Left cardiac atrium (tissue), 4 donors: Measurements from ENCODE around the gene F11. TPM values are rescaled to one million over a fixed set of nuclear protein-coding genes. Genes with fewer than 3 reads are reported as not detected.
"Not testable (repeated sequence)": the region's sequence is repeated elsewhere in the genome, so short reads cannot be mapped to it uniquely, and the experiment has no call there.

Experiments used
- ATAC-seq, 2 donors: fragments of 200-7000 bp; cut with Tn5 transposase; one replicate each; pipeline ENCODE4 v1.9.1; 2020; ENCODE audit warnings: mild to moderate bottlenecking in 2 of 2, moderate library complexity in 2 of 2
- DNase-seq: peaks from one replicate; pipeline ENCODE4 v3.0.0-alpha.2; 2020
- intact Hi-C, 2 donors: fragments of 100-400 bp; cut with DNase I; formaldehyde crosslinking; loops; one replicate each; pipeline versions ENCODE4 v1.14.1 to v1.15.1; 2022 to 2023
- long read RNA-seq: library from polyadenylated mRNA; unstranded; transcript quantifications from one replicate; pipeline ENCODE4 v2.0.0, GENCODE V29; 2021
- total RNA-seq, 2 donors: library from RNA; stranded (reverse); fragmentation: NEBNext Ultra II Directional; extraction: Animal tissue kit (Norgen Biotek cat#: 25700); gene quantifications; one replicate each; pipeline ENCODE4 v1.2.1, GENCODE V29; 2021
- donor health status: DM: no; HTN: yes; CAD: no.
- donor health status: DM: no; HTN: yes; CAD: no; lungs with severe emphysema.
- donor health status: DM: yes; HTN: yes; CAD: no.
- donor health status: Dilated cardiomyopathy.

The F11 gene
- total RNA-seq = not detected
- long read RNA-seq = 0 reads

DNA sequence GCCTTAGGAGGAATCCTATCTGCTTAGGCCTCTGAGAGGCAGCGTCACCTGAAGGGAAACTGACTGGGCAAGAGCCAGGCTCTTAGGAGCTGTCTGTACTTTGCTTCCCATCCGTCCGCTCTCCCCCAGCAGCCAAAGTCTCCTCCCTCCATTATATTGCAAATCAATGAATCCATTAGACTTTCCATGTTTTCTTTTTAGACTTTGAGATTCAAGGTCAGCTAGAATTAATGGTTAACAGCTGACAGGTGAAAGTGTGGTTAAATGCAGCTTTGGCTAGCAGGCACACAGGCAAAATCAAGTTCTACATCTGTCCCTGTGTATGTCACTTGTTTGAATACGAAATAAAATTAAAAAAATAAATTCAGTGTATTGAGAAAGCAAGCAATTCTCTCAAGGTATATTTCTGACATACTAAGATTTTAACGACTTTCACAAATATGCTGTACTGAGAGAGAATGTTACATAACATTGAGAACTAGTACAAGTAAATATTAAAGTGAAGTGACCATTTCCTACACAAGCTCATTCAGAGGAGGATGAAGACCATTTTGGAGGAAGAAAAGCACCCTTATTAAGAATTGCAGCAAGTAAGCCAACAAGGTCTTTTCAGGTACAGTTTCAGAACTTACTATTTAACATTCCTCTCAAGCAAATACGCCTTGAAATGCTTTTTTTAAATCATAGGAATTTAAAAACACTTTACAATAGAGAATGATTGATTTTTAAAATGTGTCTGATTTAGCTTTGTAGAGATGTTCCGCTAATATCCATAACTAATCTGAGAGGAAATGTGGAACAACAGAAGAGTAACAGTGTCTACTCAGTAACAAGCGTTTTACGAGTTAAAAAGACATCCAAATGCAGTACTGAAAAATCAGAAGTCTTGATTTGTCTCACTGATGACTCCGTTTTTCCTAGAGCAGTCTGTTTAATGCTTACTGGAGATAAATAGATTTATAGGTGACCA is at the start of gene F11:
TSS of gene F11 (plus strand) at position 507 of the 970 bp plus-strand sequence. CDS start 948 bp downstream, outside the sequence.
- intact Hi-C loops = no loop called here
- no peak for DNase-seq

DNA sequence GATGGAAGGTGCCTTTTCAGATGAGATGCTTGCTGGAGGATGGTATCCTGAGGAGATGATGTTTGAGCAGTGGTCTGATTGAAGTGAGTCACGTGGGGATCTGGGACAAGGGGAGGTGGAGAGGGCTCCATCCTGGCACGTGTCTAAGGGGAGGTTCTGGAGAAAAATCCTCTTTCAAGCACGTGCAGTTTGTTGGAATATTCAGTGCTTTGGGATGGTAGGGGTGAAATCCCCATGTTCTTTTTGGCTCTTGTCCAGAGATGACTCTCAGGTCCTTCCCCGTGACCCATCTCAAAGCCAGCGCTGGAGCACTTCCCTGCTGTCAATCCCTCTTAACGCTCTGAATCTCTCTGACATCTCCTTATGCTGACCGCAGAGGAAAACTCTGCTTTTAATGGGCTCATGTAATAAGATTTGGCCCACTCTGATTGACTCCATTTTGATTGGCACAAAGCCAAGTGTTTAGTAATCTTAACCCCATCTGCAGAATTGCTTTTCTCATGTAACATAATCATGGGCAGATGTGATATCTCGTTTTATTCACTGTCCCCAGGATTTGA is 49.4 kb upstream of the F11 start:
- DNase-seq = no peak
- intact Hi-C loops = no loop called here
- no peak for ATAC-seq

More for the DNA sequence above, at the start of gene F11:
- ATAC-seq = no peak

DNA sequence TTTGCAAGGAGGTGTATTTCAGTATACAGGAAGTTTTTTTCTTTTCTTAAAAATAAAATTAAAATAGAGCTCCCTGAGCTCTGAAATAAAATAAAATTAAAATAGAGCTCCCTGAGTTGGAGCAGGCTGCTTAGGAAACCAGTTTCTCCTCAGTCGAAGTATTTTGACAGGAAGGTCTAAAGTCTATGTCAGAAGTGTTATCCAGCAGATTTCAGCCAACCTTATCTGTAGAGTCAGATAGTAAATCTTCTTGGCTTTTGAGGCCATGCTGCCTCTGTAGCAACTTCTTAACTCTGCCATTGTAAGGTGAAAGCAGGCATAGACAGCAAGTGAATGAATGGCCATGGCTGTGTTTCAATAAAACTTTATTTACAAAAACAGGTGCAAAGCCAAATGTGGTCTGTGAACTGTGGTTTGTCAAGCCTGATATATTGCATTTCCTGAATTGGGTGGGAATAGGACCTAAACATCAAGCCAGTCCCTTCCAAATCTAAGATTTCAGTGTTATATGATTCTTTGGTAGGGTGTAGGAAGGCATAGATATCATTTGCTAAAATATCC is 48.2 kb upstream of the F11 start:
- ATAC-seq (no peak), DNase-seq (no peak)
- intact Hi-C loops = no loop called here

DNA sequence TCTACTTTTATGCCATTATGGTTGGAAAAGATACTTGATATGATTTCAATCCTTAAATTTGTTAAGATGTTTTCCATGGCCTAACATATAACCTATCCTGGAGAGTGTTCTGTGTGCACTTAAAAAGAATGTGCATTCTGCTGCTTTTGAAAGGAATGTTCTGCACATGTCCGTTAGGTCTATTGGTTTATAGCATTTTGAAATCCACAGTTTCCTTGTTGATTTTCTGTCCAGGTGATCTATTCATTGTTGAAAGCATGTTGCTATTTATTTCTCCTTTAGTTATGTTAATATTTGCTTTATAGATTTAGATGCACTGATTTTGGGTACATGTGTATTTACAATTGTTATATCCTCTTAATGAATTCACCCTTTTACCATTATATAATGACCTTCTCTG is 44.4 kb upstream of the F11 start:
- ATAC-seq = no peak
- intact Hi-C loops = no loop called here

DNA sequence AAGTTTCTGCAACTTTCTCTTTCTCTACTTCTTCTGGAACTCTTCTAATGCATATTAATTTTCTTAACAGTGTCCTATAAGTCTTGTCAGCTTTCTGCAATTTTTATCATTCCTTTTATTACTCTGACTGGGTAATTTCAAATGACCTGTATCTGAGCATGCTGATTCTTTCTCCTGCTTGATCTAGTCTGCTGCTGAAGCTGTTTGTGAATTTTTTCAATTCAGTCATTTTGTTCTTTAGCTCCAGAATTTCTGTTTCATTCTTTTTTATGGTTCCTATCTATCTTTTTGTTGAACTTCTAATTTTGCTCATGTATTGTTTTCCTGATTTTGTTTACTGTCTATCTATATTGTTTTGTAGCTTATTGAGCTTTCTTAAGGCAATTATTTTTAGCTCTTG is 40.1 kb upstream of the F11 start:
- intact Hi-C loops = no loop called here
- DNase-seq (no peak), ATAC-seq (no peak)

More for the DNA sequence above, 44.4 kb upstream of the F11 start:
- no peak for DNase-seq

DNA sequence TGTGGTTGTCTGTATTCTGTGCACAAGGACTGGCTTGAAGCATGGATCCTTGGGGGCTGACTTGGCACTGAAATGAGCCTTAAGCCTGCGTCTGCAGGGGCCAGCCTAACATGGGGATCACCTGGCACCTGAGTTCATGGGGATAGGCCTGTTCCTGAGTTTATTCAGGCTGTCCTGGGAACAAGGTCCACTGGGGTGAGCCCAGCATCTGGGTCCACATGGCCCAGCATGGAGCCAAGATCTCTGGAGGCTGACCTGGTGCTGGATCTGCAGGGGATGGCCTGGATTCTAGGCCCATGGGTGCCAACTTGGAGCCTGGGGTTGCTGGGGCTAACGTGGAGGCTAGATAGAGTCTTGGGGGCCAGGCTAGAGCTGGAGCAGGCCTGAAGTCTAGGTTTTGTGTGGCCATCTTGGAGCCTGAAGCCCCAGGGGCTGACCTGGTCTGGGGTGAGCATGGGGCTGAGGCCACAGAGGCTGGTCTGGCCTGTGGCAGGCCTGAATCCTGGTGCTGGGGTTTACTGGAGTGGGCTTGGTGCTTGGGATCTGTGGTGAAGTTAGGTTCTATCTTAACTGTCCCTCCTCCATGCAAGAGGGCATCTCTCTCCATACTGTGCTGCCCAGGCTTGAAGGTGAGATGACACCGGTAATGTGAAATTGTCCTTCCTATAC is 39.3 kb upstream of the F11 start:
- intact Hi-C loops = no loop called here
- ATAC-seq (no peak), DNase-seq (no peak)

DNA sequence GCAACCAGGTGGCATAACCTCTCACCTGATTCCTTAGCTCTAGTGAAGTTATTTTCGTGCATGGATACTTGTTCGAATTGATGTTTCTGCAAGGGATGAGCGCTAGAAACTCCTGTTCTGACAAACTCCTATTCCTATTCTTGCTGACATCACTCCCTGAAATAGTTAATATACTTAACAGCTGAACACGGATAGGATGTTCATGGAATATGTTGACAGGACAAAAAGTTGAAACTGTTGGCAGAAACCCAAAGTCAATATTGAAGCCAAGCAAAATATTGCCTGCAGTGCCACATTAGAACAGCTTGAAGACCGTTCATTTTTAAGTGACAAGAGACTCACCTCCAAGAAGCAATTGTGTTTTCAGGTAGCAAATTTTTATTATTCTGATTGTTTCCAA is 38.8 kb upstream of the F11 start, which contains the start of gene KLKB1:
TSS of gene KLKB1 (plus strand) at position 287 of the 400 bp plus-strand sequence. CDS start 689 bp downstream, outside the sequence.
- DNase-seq (no peak), ATAC-seq (no peak)
- intact Hi-C loops = no loop called here

DNA sequence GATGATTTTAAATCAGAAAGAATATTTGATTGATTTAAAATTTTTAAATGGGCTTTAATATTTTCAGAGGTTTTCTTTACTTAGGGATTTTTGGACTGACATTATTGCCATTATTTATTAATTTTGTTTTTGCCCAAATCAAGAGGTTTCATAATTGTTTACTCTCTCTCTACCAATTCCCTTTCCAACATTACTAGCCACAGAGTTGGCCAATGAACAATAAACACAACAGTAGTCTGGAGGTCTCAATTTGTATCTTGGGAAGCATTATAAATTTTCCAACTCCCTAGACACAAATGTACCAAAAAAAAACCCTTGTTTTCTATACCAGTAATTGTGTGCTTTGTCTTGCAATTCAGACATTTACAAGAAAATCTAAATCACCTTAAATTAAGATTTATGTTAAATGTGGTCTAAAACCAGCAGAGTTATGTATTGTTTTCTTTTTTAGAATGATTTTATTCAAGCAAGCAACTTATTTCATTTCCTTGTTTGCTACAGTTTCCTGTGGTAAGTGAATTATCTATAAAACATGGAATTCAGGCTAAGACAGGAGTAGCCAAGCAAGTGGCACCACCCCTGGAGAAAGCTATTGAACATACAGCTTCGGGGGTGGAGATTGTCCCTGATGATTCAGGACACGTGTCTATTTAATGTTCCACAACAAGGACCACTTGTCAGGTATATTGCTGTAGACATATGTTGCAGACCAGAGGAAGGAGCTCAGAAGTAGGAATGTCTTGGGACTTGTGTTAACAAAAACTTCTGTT is 38.1 kb upstream of the F11 start:
- ATAC-seq (no peak), DNase-seq (no peak)
- intact Hi-C loops = no loop called here

DNA sequence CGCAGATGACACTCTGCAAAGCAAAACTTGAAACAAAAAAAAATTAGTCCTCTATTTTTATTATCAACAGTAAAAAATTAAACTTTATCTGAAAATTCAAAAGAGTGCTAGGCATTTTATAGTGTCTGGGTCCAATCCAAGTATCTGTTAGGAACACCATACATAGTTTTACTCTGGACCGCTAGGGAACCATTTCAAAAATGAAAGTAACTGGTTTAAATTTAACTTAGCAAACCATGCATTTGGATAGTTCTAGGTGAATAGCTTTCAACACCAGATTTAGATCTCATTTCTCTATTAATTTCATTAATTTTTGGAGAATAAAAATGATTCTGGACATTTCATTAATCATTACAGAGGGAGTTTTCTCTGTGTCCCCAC is 37.5 kb upstream of the F11 start:
- DNase-seq (no peak), ATAC-seq (no peak)
- intact Hi-C loops = no loop called here

DNA sequence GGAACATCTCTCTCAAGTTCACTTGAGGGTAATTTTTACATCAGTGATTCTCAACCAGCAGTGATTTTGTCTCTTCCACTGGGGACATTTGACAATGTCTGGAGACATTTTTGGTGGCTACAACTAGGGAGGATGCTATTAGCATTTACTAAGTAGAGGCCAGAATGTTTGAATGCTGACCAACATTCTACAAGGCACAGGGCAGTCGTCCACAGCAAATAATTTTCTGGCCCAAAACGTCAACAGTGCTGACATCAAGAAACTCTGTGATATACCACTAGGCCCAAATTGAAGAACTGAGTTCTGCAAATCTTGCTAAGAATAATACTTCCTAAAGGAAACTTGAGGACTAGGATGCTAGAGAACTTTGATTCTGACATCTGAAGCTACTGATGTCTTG is 31.6 kb upstream of the F11 start:
- ATAC-seq = no peak
- DNase-seq = no peak
- intact Hi-C loops = no loop called here

DNA sequence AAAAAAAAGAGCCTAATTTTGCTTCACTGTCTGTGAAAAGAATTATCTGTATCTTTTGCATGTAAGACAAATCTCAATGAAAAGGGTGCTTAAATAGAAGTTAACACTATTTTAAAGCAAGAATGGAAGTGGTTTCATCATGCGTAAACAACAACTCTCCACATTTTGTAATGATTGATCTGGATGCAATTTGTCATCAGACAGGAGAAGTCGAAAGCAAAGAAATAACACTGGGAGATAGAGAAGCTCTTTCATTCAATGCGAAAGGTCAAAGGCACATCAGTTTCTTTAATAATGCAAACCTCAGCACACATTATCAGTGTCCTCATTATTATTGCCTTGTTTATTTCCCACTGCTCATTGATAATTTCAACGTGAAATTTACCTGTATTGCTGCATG is 29.9 kb upstream of the F11 start:
- intact Hi-C loops = no loop called here
- ATAC-seq (no peak), DNase-seq (no peak)

DNA sequence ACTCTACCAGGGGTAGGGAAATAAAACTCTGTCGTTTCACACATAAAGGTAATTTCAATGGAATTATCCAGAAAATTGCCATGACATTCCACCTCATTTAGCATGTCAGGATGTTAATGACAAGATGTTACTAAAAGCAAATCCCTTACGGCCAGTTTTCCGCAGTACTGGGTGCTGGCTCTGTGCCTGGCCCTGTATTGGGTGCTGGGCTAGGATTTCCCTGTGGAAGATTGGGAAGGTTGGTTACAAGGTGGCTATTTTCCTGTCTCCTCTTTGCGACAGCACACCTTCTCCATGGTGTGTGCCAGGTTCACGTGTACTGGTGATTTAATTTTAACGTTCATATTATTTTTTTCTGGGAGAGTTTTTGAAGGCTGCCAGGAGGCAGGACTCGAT is 25.5 kb upstream of the F11 start:
- intact Hi-C loops = no loop called here
- ATAC-seq (no peak), DNase-seq (no peak)

DNA sequence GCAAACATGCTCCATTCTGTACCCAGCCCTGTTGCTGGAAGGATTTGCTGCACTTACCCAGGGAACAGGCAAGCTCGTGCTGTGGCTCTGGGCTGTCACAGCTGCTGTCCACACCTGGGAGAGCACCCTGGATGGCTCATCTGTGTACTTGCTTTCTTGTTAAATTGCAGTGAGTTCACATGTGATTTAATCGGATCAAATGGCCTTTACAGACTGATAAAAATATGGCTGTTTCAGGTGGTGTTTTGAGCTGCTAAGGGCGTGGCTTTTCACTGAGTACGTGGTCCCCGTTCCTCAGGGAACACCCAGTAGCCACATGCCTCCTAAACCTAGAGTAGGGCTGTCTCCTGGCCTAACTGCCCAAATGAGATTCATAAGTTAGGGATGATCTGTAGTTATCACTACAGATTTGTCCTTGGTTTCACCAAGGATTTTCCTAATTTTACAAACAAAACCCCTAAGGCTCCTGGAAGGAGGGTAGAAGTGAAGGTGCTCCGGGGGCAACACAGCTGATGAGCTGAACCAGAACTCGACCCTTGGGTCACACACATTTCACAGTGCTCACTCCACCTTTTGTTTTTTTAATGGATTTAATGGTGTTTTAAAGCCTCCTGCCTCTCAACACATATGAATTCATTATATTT is 25.0 kb upstream of the F11 start:
- intact Hi-C loops = no loop called here
- no peak for DNase-seq
- no peak for ATAC-seq

DNA sequence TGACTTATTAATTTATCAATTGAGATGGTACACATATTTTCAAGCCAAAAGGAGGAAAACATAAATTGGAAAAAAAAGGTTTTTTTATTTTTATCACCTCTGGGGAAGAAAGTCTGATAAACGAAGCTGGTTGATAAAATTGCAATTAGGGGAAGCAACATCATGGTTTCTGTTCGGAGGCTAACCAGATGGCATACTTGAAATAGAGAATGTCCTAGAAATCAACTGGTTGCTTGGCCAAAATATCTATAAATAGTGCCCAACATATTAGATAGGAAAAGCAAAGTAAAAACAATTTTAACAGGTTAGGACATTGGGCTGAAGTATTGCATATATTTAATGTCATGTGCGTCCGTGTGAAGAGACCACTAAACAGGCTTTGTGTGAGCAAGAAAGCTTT is 24.4 kb upstream of the F11 start:
- no peak for DNase-seq
- intact Hi-C loops = no loop called here
- no peak for ATAC-seq

DNA sequence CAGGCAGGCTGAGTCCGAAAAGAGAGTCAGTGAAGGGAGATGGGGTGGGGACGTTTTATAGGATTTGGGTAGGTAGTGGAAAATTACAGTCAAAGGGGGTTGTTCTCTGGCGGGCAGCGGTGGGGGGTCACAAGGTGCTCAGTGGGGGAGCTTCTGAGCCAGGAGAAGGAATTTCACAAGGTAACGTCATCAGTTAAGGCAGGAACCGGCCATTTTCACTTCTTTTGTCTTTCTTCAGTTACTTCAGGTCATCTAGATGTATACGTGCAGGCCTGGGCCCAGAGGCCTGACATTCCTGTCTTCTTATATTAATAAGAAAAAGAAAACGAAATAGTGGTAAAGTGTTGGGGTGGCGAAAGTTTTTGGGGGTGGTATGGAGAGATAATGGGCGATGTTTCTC is 24.0 kb upstream of the F11 start:
- ATAC-seq, DNase-seq, intact Hi-C loops: not testable (repeated sequence)

DNA sequence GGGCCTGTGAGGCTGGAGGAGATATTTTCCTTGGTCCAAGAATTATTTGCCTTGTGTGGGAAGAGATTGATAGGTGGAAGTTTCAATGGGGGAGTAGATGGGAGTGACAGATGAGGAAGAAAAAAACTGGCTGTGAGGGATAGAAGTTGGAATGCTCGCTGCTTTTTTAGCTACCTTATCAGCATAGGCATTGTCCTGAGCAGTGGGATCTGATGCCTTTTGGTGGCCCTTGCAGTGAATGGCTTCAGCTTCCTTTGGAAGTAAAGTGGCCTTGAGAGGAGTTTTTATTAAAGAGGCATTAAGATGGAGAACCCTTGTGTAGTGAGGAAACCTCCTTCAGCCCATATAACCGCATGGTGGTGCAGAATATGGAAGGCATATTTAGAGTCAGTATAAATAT is 22.7 kb upstream of the F11 start:
- intact Hi-C loops = no loop called here
- DNase-seq (no peak), ATAC-seq (no peak)

DNA sequence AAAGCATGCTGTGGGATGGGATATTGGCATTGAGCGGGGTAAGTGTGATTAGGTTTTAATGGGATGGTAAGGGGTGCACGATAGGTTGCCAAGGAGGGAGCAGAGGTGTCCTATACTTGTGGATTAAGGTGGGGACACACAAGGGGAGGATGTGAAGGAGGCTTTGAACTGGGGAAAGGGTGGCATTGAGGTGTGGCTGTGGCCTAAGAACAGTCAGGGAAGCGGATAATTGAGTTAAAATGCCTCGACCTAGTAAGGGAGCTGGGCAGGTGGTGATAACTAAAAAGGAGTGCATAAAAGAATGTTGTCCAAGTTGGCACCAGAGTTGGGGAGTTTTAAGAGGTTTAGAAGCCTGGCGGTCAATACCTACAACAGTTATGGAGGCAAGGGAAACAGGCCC is 21.2 kb upstream of the F11 start:
- intact Hi-C loops = no loop called here
- no peak for ATAC-seq
- DNase-seq = no peak

DNA sequence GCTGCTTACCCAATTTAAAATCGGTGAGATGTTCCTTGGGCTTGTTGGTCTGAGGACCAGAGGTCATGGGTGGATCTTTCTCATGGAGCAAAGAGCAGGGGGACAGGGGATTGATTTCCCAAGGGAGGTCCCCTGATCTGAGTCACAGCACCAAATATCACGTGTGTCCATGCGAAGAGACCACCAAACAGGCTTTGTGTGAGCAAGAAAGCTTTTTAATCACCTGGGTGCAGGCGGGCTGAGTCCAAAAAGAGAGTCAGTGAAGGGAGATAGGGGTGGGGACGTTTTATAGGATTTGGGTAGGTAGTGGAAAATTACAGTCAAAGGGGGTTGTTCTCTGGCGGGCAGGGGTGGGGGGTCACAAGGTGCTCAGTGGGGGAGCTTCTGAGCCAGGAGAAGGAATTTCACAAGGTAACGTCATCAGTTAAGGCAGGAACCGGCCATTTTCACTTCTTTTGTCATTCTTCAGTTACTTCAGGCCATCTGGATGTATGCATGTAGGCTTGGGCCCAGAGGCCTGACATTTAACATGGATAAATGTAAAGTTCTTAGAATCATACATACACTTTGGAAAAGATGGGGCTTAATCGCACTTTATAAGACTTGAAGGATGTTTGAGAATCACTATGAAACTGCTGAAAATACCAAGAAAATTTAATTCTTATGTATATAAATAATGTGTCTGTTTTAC is 18.8 kb upstream of the F11 start:
- ATAC-seq, intact Hi-C loops, DNase-seq: not testable (repeated sequence)
